ENCODE measurements around the gene LGALS8.

LGALS8 gene

GRCh38 chr1:236509203-236509602, 14.6 kb upstream of the LGALS8 start (continued):
- TF ChIP-seq ZNF70 (CRISPR knock-in tag; IDR thresholded peaks at IDR 0.05) = no peak

GRCh38 chr1:236509647-236510401, 14.0 kb upstream of the LGALS8 start:
- no peak for ATAC-seq
- no peak for TF ChIP-seq PPARA (CRISPR knock-in tag; IDR thresholded peaks at IDR 0.05; ENCODE audit: borderline replicate concordance)

GRCh38 chr1:236511735-236512418, 11.9 kb upstream of the LGALS8 start:
- no peak for ATAC-seq

GRCh38 chr1:236514703-236515442, 8.9 kb upstream of the LGALS8 start:
- ATAC-seq = no peak
- TF ChIP-seq ZNF565 (CRISPR knock-in tag; conservative IDR thresholded peaks at IDR 0.05; ENCODE audit: low read depth) (no peak), BACH2 (CRISPR knock-in tag; IDR thresholded peaks at IDR 0.05; ENCODE audit: borderline replicate concordance) (no peak), POU6F1 (CRISPR knock-in tag; IDR thresholded peaks at IDR 0.05; ENCODE audit: borderline replicate concordance, low read depth) (no peak), CSRNP3 (CRISPR knock-in tag; IDR thresholded peaks at IDR 0.05) (no peak), TCF4 (CRISPR knock-in tag; IDR thresholded peaks at IDR 0.05; ENCODE audit: borderline replicate concordance) (no peak), ZC3H10 (CRISPR knock-in tag; IDR thresholded peaks at IDR 0.05) (no peak), CSDC2 (CRISPR knock-in tag; IDR thresholded peaks at IDR 0.05) (no peak), ZFP3 (CRISPR knock-in tag; IDR thresholded peaks at IDR 0.05) (no peak), ZFP30 (CRISPR knock-in tag; IDR thresholded peaks at IDR 0.05) (no peak), TSHZ2 (CRISPR knock-in tag; IDR thresholded peaks at IDR 0.05) (no peak)

More at GRCh38 chr1:236511735-236512418, 11.9 kb upstream of the LGALS8 start:
- no peak for TF ChIP-seq ARNTL (CRISPR knock-in tag; IDR thresholded peaks at IDR 0.05; ENCODE audit: borderline replicate concordance, low read depth)
- no peak for TF ChIP-seq PATZ1 (CRISPR knock-in tag; IDR thresholded peaks at IDR 0.05; ENCODE audit: borderline replicate concordance)
- TF ChIP-seq ZC3H10 (CRISPR knock-in tag; IDR thresholded peaks at IDR 0.05) = no peak
- no peak for TF ChIP-seq ZNF70 (CRISPR knock-in tag; IDR thresholded peaks at IDR 0.05)
- TF ChIP-seq ESRRG (CRISPR knock-in tag; IDR thresholded peaks at IDR 0.05) = no peak
- TF ChIP-seq ZNF565 (CRISPR knock-in tag; conservative IDR thresholded peaks at IDR 0.05; ENCODE audit: low read depth) = no peak
- no peak for TF ChIP-seq OSR1 (CRISPR knock-in tag; IDR thresholded peaks at IDR 0.05)
- TF ChIP-seq SNAI2 (CRISPR knock-in tag; IDR thresholded peaks at IDR 0.05) = no peak
- TF ChIP-seq CSRNP3 (CRISPR knock-in tag; IDR thresholded peaks at IDR 0.05) = no peak
- no peak for TF ChIP-seq ZFP30 (CRISPR knock-in tag; IDR thresholded peaks at IDR 0.05)
